ENCODE results near the gene GIT2.

- TF ChIP-seq CTCF (conservative IDR thresholded peaks at IDR 0.05): no peak
- TF ChIP-seq EZH2 (IDR thresholded peaks at IDR 0.05; ENCODE audit: low read depth): no peak
These were observed 115.2 kb downstream of the GIT2 start for GRCh38 chr12:109880938-109881337.
